Measurements from ENCODE around the gene SDHAF2. TPM values are rescaled to one million over a fixed set of nuclear protein-coding genes. Genes with fewer than 3 reads are reported as not detected.

Gene SDHAF2
- total and polyA plus RNA-seq, 9 of the 15 experiments (the other 6 are each of a cell fraction or from before 2014, with no cell fraction given): 21.2 to 144 (median 40.4) TPM

DNA sequence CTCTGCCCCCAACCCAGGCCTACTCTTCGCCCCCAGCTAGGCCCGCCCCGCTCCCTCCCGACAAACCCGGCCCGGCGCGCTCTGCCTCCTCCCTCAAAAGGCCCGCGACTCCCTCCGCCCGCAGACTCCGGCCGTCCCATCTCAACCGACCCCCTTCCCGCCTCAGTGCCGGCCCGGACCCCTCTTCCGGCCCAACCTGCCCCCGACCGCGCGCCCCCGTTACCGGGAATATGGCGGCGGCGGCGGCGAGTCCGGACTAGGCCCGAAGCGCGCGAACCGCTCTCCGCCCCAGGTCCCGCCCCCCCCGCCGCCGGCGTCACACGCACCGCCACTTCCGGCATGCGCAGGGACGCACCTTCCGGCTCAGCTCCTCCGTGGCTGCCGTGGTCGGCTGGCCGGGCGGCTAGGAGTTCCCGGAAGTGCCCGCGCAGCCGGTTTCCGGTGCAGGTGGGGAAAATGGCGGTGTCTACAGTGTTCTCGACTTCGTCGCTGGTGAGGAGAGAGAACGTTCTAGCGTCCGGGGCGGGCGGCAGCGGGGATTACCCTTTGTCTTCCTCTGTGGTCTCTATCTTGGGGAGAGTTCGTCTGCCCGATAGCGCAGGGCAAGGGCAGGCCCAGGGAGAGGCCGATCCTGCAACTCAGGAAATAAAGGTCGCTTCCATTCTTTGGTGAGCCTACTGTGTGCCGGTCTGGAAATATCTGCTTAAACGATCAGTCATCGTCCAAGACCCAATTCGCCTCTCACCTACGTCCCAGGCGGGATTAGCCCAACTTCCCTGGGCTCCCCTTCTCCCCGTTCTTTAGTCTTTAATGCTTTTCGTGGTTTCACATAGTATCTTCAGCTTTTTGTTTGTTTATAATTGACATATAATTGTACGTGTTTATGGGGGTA is at the start of gene SDHAF2, which contains the start of gene CPSF7 (continued):
- TF ChIP-seq ZNF444 (CRISPR knock-in tag; IDR thresholded peaks at IDR 0.05): no peak
- peak; percentile 89 for TF ChIP-seq TGIF2 (CRISPR knock-in tag; IDR thresholded peaks at IDR 0.05)
- no peak; the same call in 1 of the 2 replicates for TF ChIP-seq SMARCE1 (IDR thresholded peaks at IDR 0.05)
- TF ChIP-seq HLTF (IDR thresholded peaks at IDR 0.05): peak; percentile 50; the same call in 1 of the 2 replicates
- TF ChIP-seq, protein P1, sequence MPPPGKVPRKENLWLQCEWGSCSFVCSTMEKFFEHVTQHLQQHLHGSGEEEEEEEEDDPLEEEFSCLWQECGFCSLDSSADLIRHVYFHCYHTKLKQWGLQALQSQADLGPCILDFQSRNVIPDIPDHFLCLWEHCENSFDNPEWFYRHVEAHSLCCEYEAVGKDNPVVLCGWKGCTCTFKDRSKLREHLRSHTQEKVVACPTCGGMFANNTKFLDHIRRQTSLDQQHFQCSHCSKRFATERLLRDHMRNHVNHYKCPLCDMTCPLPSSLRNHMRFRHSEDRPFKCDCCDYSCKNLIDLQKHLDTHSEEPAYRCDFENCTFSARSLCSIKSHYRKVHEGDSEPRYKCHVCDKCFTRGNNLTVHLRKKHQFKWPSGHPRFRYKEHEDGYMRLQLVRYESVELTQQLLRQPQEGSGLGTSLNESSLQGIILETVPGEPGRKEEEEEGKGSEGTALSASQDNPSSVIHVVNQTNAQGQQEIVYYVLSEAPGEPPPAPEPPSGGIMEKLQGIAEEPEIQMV (tag; conservative IDR thresholded peaks at IDR 0.05; ENCODE audit: low read depth): no peak
- TF ChIP-seq CBX1 (IDR thresholded peaks at IDR 0.05; ENCODE audit: low read depth): 0 out of 2 replicates have a peak, but pooled peaks have one; percentile 26
- TF ChIP-seq THRAP3 (IDR thresholded peaks at IDR 0.05; ENCODE audit: borderline replicate concordance): no peak
- peak; percentile 87; the same call in 1 of the 2 replicates for TF ChIP-seq OTX1 (CRISPR knock-in tag; IDR thresholded peaks at IDR 0.05)
- TF ChIP-seq ATF6 (CRISPR knock-in tag; IDR thresholded peaks at IDR 0.05): peak; percentile 90; the same call in 1 of the 2 replicates
- TF ChIP-seq, protein P2, sequence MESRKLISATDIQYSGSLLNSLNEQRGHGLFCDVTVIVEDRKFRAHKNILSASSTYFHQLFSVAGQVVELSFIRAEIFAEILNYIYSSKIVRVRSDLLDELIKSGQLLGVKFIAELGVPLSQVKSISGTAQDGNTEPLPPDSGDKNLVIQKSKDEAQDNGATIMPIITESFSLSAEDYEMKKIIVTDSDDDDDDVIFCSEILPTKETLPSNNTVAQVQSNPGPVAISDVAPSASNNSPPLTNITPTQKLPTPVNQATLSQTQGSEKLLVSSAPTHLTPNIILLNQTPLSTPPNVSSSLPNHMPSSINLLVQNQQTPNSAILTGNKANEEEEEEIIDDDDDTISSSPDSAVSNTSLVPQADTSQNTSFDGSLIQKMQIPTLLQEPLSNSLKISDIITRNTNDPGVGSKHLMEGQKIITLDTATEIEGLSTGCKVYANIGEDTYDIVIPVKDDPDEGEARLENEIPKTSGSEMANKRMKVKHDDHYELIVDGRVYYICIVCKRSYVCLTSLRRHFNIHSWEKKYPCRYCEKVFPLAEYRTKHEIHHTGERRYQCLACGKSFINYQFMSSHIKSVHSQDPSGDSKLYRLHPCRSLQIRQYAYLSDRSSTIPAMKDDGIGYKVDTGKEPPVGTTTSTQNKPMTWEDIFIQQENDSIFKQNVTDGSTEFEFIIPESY (CRISPR knock-in tag; IDR thresholded peaks at IDR 0.05): peak; percentile 32; the same call in 1 of the 2 replicates
- TF ChIP-seq HDAC1 (IDR thresholded peaks at IDR 0.05): peak in 1 of 2 experiments; percentile 55; a peak in 2 of 4 replicates
- TF ChIP-seq DPF2 (IDR thresholded peaks at IDR 0.05): 0 out of 2 replicates have a peak, but pooled peaks have one; percentile 15
- TF ChIP-seq SMC3 (conservative IDR thresholded peaks at IDR 0.05; ENCODE audit: insufficient read depth, low read depth, low read length): no peak
- TF ChIP-seq, protein P3, sequence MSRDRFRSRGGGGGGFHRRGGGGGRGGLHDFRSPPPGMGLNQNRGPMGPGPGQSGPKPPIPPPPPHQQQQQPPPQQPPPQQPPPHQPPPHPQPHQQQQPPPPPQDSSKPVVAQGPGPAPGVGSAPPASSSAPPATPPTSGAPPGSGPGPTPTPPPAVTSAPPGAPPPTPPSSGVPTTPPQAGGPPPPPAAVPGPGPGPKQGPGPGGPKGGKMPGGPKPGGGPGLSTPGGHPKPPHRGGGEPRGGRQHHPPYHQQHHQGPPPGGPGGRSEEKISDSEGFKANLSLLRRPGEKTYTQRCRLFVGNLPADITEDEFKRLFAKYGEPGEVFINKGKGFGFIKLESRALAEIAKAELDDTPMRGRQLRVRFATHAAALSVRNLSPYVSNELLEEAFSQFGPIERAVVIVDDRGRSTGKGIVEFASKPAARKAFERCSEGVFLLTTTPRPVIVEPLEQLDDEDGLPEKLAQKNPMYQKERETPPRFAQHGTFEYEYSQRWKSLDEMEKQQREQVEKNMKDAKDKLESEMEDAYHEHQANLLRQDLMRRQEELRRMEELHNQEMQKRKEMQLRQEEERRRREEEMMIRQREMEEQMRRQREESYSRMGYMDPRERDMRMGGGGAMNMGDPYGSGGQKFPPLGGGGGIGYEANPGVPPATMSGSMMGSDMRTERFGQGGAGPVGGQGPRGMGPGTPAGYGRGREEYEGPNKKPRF (IDR thresholded peaks at IDR 0.05; ENCODE audit: low read depth, low read length): no peak
- no peak for TF ChIP-seq HMBOX1 (IDR thresholded peaks at IDR 0.05)
- TF ChIP-seq MAFG (tag; conservative IDR thresholded peaks at IDR 0.05): no peak
